Fibroblast of the aortic adventitia (primary cell): Measurements from ENCODE around the gene SREBF1. TPM values are rescaled to one million over a fixed set of nuclear protein-coding genes. Genes with fewer than 3 reads are reported as not detected.
A peak's percentile ranks its signal among the peaks of the same experiment; 100 is the strongest.

Experiments used
- DNase-seq: peaks from one replicate; pipeline ENCODE4 v3.0.0-alpha.2; 2010; ENCODE audit warnings: low read depth
- H3K4me3 ChIP-seq: 2 replicates; pipeline ENCODE4 v1.5.1; 2011; ENCODE audit warnings: low read depth, mild to moderate bottlenecking, control low read depth, low read length, moderate library complexity
- total RNA-seq: library from RNA; depleted of rRNA; stranded (reverse); fragments of >200 nt; gene quantifications from 2 replicates; pipeline ENCODE4 v1.2.3, GENCODE V29; 2012; ENCODE audit warnings: low replicate concordance
- TF ChIP-seq, protein P1 (sequence below): IDR thresholded peaks from 2 replicates; pipeline ENCODE4 v1.5.1; 2011; ENCODE audit warnings: mild to moderate bottlenecking, low read length, control low read depth, inconsistent platforms; ENCODE audit not compliant: insufficient read depth

The SREBF1 gene
- total RNA-seq, 1 donor: 48.7 TPM

DNA sequence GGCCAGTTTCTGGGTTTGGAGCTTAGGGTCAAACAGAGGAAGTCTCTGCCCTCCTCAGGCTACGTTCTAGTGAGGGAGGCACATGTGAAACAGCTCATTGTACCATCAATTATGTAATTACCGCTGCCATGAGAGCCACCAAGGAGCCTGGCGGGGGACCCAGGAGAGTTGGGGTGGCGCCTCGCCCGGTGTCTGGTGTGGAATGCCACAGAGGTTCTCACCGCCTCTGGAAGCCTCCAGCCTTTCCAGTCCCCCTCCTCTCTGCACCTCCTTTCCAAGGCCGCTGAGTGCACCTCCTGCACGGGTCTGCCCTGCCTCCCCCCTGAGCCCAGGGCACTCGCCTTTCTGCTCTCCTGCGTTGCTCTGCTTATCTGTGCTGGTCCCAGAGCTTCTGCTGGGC lies 51.4 kb downstream of the SREBF1 start:
- no peak overlapping the region for H3K4me3 ChIP-seq
- DNase-seq: no peak
- TF ChIP-seq, protein P1, sequence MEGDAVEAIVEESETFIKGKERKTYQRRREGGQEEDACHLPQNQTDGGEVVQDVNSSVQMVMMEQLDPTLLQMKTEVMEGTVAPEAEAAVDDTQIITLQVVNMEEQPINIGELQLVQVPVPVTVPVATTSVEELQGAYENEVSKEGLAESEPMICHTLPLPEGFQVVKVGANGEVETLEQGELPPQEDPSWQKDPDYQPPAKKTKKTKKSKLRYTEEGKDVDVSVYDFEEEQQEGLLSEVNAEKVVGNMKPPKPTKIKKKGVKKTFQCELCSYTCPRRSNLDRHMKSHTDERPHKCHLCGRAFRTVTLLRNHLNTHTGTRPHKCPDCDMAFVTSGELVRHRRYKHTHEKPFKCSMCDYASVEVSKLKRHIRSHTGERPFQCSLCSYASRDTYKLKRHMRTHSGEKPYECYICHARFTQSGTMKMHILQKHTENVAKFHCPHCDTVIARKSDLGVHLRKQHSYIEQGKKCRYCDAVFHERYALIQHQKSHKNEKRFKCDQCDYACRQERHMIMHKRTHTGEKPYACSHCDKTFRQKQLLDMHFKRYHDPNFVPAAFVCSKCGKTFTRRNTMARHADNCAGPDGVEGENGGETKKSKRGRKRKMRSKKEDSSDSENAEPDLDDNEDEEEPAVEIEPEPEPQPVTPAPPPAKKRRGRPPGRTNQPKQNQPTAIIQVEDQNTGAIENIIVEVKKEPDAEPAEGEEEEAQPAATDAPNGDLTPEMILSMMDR: no peak

DNA sequence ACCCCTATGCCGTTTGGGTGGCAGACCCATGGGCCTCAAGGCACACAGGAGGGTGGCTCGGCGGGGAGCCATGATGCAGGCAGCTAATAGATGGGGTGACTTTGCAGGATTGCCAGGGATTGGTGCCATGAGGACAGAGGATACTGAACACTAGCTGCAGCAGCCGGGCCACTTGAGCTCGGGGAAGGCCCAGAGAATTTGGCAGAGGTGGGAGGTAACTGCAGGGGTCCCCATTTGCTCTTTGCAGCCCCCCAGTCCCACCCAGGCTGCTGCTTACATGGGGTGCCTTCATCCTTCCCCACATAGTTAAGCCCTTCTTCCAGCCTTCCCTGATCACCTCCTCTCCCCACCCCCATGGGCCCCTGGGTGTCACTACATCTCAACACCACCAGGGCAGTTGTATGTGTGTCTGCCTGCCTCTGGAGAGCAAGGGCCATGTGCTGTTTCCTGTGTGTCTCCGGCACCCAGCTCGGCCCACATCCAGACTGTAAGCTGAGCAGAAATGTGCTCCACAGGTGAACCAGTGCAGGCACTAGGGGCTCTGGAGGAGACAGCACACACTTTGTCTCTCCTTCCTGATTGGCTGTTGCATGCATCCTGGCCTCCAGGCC lies 52.0 kb downstream of the SREBF1 start:
- no peak for DNase-seq
- TF ChIP-seq, protein P1: peak; percentile 27
- no peak overlapping the region for H3K4me3 ChIP-seq

DNA sequence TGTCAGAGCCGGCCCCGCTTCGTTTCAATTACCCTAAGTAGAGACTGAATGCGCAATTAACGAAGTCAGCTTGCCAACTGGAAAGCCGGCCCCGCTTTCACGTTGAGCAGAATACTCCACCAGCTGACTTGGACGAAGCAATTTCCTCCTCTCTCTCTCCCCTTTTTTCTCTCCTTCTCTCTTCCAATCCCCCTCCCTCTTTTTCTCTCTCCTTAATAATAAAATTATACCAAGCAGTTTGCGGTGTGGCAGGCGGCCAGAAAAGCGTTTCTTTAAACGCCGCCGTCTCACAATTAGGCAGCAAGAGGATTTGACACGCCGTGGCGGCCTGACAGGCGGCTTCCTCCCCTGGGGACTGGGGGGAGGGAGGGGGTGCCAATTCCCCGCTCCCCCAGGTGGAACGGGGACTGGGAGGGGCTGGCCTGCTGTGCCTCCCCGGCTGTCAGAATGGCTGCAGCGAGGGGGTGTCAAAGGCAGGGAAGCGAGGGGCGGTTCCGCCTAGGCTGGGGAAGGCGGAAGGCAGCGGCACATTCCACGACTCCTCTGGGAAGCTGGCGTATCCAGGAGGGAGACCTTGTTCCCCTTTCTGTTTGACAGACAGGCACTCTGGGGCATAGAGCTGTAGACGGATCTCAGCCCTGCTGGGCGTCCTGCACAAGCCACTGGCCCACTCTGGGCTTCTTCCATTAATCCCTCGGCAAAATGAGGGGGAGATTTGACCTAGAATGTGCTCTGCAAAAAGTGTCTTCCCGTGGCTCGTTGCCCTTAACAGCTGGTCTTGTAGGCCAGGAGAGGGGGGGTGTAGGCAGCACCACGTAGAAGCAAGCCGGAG lies 52.7 kb downstream of the SREBF1 start:
- DNase-seq: peak; percentile 36
- TF ChIP-seq, protein P1: no peak
- peak overlapping the region; percentile 50 for H3K4me3 ChIP-seq

DNA sequence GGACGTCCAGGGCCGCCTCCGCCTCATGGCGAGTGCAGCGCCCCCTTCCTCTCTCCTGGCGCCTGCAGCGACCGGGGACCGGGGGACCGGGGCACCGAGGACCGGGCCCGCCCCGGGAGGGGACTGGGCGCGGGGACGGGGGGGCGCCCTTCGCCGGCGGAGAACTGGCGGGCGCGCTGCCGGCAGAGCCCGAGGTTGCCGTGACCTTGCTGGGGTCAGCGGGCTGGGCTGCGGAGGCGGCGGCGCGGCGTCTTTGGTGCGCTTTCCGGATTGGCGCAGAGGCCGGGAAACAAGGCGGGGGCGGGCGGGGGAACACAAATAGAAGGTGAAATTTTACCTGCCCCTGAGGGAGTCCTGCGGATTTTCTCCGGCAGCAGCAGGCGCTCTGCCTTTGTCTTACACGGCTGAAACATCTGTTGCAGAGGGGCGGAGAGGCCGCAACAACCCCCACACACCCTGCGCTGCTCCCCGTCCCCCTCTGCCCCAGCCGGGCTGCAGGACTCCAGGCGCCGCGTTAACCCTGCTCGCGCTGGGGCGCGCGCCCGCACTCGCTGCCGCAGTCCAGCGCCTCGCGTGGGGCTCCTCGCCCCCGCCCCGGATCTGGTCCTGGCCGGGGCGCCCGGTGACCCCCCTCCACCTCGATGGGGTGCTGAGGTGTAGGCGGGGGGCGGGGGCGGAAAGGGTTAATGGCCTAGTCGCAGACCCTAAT lies 53.5 kb downstream of the SREBF1 start:
- no peak for DNase-seq
- TF ChIP-seq, protein P1: no peak
- peak overlapping the region; percentile 50 for H3K4me3 ChIP-seq

DNA sequence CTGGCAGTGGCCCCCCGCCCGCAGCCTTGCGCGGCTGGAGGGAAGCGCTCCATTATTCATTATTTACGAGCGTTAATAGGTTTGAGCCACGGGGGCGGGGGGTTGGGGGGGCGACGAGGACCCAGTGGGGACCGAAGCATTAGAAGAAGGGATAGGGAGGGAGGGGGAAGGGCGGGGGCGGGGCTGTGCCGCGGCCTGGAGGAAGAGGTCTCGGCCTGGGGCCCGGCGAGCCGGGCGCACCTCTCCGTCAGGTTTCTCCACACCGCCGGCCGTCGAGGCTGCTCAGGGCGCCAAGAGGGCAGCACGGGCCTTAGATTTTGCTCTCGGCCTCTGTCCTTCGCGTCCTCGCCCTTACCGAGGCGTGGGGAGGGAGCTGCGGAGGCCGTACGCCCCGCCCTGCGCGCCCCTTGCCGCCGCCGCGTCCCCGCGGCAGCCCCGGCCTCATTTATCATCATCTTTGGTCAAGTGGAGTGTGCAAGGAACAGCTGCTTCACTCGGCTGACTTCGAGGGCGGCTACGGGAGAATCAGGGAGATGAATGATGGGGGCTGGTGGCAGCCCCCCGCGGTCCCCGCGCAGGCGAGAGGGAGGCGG lies 54.2 kb downstream of the SREBF1 start:
- TF ChIP-seq, protein P1: no peak
- H3K4me3 ChIP-seq: peak overlapping the region; percentile 50

DNA sequence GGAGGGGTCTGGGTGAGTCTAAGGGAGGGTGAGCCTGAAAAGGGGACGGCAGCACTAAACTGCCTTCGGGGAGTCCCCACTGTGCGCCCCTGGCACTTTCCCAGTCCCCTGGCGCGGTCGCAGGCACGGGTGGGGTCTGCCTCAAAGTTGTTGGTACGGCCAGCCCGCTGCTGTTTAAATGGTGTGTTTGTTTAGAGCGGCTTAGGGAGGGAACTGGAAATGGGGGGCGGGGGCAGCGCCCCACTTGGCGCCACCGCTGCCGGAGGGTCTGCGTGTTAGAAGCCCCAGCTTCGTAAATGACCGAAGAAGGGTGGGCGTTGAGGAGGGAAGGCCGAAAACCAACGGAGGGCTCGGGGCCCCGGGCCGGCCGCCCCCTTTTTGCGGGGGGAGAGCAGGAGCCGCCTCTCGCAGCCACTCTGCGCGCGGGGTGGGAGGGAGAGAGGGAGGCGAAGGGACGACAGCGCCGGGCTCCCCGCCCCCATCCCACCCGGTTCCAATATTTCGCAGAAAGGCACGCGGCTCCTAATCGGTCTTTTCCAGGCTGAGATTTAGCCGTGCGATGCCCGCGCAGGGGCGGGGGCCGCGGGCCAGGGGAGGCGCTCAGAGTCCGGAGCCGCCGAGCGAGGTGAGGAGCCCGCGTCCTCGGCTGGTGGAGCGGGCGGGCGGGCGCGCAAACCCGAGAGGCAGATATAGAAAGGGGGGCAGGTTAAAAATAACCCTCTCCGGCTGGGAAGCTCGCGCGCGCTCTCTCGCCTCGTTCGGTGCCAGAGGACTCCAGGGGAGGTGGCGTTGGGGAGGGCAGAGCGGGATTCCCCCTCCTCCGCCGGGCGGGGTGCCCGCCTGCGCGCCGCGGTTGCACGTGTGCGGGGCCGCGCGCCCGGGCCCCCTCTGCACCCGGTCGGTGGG lies 54.9 kb downstream of the SREBF1 start:
- peak; percentile 58 for DNase-seq

More for the DNA sequence above, 54.2 kb downstream of the SREBF1 start:
- no peak for DNase-seq

More for the DNA sequence above, 54.9 kb downstream of the SREBF1 start:
- TF ChIP-seq, protein P1: no peak
- peak overlapping the region; percentile 47 for H3K4me3 ChIP-seq
